Measurements from ENCODE around the gene PECR. TPM values are rescaled to one million over a fixed set of nuclear protein-coding genes. Genes with fewer than 3 reads are reported as not detected.
A peak's percentile ranks its signal among the peaks of the same experiment; 100 is the strongest.

Gene PECR
- total and polyA plus RNA-seq, 2 of the 13 experiments (the other 11 are each of a cell fraction or from before 2014, with no cell fraction given), result 151 to 153 TPM

DNA sequence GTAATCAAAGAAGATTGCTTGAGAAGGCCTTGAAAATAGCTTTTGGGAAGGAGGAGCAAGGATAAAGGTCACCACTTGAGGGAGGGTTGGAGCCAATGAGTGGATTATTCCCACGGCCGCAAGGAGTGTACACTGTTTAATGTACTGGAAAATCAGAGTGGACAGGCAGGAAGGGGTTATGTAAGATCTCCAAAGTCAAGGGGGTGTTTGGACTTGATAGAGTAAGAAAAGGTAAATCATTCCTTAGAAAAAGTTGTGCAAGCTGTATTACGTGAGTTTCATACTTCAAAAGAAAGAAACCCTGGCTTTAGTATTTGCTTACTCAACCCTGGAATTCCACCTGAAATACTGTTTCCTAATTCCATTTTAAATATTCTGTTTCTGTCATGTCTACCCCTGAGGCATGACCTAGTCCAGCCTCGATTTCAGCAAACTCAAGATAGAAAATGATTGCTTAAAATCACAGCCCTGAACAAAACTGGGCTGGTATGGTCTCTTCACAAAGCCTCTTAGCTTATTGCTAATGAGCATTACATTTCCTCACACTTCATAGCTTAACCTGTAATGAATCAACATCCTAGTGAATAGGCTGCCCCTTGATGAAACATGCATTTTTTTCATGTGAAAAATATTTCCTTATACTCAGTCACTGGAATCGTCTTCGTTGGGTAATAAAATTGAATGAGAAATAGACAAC is 69.3 kb downstream of the PECR start (continued):
- TF ChIP-seq, protein P1, sequence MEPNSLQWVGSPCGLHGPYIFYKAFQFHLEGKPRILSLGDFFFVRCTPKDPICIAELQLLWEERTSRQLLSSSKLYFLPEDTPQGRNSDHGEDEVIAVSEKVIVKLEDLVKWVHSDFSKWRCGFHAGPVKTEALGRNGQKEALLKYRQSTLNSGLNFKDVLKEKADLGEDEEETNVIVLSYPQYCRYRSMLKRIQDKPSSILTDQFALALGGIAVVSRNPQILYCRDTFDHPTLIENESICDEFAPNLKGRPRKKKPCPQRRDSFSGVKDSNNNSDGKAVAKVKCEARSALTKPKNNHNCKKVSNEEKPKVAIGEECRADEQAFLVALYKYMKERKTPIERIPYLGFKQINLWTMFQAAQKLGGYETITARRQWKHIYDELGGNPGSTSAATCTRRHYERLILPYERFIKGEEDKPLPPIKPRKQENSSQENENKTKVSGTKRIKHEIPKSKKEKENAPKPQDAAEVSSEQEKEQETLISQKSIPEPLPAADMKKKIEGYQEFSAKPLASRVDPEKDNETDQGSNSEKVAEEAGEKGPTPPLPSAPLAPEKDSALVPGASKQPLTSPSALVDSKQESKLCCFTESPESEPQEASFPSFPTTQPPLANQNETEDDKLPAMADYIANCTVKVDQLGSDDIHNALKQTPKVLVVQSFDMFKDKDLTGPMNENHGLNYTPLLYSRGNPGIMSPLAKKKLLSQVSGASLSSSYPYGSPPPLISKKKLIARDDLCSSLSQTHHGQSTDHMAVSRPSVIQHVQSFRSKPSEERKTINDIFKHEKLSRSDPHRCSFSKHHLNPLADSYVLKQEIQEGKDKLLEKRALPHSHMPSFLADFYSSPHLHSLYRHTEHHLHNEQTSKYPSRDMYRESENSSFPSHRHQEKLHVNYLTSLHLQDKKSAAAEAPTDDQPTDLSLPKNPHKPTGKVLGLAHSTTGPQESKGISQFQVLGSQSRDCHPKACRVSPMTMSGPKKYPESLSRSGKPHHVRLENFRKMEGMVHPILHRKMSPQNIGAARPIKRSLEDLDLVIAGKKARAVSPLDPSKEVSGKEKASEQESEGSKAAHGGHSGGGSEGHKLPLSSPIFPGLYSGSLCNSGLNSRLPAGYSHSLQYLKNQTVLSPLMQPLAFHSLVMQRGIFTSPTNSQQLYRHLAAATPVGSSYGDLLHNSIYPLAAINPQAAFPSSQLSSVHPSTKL (CRISPR knock-in tag; IDR thresholded peaks at IDR 0.05), result peak; percentile 91
- TF ChIP-seq ZNF619 (CRISPR knock-in tag; IDR thresholded peaks at IDR 0.05) (no peak), ZNF577 (CRISPR knock-in tag; IDR thresholded peaks at IDR 0.05; ENCODE audit: borderline replicate concordance, low read depth) (no peak), ZFYVE20 (CRISPR knock-in tag; IDR thresholded peaks at IDR 0.05; ENCODE audit: borderline replicate concordance, low read depth) (no peak), BORCS8-MEF2B (CRISPR knock-in tag; IDR thresholded peaks at IDR 0.05) (no peak), ZNF782 (CRISPR knock-in tag; IDR thresholded peaks at IDR 0.05; ENCODE audit: borderline replicate concordance) (no peak), ZNF430 (CRISPR knock-in tag; IDR thresholded peaks at IDR 0.05) (no peak), ATF4 (CRISPR knock-in tag; IDR thresholded peaks at IDR 0.05) (peak in 1 of 2 experiments; percentile 47; a peak in 1 of 4 replicates), ZZZ3 (CRISPR knock-in tag; IDR thresholded peaks at IDR 0.05; ENCODE audit: borderline replicate concordance) (no peak), ATF1 (CRISPR knock-in tag; IDR thresholded peaks at IDR 0.05) (0 out of 2 replicates have a peak, but pooled peaks have one; percentile 64), TEAD3 (CRISPR knock-in tag; optimal IDR thresholded peaks at IDR 0.05; ENCODE audit: borderline replicate concordance) (peak; percentile 71), ZNF746 (CRISPR knock-in tag; IDR thresholded peaks at IDR 0.05) (no peak), MXI1 (IDR thresholded peaks at IDR 0.05; ENCODE audit: borderline replicate concordance, low read depth, low read length) (no peak; the same call in 2 of the 3 replicates)
- TF ChIP-seq, protein P2, sequence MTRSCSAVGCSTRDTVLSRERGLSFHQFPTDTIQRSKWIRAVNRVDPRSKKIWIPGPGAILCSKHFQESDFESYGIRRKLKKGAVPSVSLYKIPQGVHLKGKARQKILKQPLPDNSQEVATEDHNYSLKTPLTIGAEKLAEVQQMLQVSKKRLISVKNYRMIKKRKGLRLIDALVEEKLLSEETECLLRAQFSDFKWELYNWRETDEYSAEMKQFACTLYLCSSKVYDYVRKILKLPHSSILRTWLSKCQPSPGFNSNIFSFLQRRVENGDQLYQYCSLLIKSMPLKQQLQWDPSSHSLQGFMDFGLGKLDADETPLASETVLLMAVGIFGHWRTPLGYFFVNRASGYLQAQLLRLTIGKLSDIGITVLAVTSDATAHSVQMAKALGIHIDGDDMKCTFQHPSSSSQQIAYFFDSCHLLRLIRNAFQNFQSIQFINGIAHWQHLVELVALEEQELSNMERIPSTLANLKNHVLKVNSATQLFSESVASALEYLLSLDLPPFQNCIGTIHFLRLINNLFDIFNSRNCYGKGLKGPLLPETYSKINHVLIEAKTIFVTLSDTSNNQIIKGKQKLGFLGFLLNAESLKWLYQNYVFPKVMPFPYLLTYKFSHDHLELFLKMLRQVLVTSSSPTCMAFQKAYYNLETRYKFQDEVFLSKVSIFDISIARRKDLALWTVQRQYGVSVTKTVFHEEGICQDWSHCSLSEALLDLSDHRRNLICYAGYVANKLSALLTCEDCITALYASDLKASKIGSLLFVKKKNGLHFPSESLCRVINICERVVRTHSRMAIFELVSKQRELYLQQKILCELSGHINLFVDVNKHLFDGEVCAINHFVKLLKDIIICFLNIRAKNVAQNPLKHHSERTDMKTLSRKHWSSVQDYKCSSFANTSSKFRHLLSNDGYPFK (CRISPR knock-in tag; IDR thresholded peaks at IDR 0.05; ENCODE audit: borderline replicate concordance), result no peak
- TF ChIP-seq, protein P3, sequence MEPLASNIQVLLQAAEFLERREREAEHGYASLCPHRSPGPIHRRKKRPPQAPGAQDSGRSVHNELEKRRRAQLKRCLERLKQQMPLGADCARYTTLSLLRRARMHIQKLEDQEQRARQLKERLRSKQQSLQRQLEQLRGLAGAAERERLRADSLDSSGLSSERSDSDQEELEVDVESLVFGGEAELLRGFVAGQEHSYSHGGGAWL (CRISPR knock-in tag; IDR thresholded peaks at IDR 0.05), result no peak
- TF ChIP-seq, protein P4, sequence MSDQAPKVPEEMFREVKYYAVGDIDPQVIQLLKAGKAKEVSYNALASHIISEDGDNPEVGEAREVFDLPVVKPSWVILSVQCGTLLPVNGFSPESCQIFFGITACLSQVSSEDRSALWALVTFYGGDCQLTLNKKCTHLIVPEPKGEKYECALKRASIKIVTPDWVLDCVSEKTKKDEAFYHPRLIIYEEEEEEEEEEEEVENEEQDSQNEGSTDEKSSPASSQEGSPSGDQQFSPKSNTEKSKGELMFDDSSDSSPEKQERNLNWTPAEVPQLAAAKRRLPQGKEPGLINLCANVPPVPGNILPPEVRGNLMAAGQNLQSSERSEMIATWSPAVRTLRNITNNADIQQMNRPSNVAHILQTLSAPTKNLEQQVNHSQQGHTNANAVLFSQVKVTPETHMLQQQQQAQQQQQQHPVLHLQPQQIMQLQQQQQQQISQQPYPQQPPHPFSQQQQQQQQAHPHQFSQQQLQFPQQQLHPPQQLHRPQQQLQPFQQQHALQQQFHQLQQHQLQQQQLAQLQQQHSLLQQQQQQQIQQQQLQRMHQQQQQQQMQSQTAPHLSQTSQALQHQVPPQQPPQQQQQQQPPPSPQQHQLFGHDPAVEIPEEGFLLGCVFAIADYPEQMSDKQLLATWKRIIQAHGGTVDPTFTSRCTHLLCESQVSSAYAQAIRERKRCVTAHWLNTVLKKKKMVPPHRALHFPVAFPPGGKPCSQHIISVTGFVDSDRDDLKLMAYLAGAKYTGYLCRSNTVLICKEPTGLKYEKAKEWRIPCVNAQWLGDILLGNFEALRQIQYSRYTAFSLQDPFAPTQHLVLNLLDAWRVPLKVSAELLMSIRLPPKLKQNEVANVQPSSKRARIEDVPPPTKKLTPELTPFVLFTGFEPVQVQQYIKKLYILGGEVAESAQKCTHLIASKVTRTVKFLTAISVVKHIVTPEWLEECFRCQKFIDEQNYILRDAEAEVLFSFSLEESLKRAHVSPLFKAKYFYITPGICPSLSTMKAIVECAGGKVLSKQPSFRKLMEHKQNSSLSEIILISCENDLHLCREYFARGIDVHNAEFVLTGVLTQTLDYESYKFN (CRISPR knock-in tag; conservative IDR thresholded peaks at IDR 0.05), result peak; percentile 45
